NB4 (cell line): ENCODE data around the gene GNPDA2.
"Not testable (repeated sequence)": the region's sequence is repeated elsewhere in the genome, so short reads cannot be mapped to it uniquely, and the experiment has no call there.

Experiments
- DNase-seq: peaks from one replicate; pipeline ENCODE4 v3.0.0; 2010; ENCODE audit warnings: low read depth
- H3K4me3 ChIP-seq: one replicate; pipeline ENCODE4 v1.5.1; 2011; ENCODE audit warnings: mild to moderate bottlenecking, low read depth, low read length, moderate library complexity
- MYC ChIP-seq: IDR thresholded peaks from 2 replicates; pipeline ENCODE4 v1.6.1; 2011; ENCODE audit warnings: low read depth, low read length
- POLR2A ChIP-seq: IDR thresholded peaks from 2 replicates; pipeline ENCODE4 v1.6.1; 2011; ENCODE audit warnings: mild to moderate bottlenecking; ENCODE audit not compliant: insufficient read length; ENCODE audit errors: extremely low read depth
- TF ChIP-seq, protein P1 (sequence below): IDR thresholded peaks from one replicate; pipeline ENCODE4 v1.5.1; 2012; ENCODE audit warnings: low read depth, low read length
- TF ChIP-seq, protein P2 (sequence below): IDR thresholded peaks from 2 replicates; pipeline ENCODE4 v1.6.1; 2011; ENCODE audit warnings: low read depth, low read length

The GNPDA2 gene

GRCh38 chr4:44760142-44760898 is 34.0 kb upstream of the GNPDA2 start:
- TF ChIP-seq POLR2A = no peak
- TF ChIP-seq, protein P1, sequence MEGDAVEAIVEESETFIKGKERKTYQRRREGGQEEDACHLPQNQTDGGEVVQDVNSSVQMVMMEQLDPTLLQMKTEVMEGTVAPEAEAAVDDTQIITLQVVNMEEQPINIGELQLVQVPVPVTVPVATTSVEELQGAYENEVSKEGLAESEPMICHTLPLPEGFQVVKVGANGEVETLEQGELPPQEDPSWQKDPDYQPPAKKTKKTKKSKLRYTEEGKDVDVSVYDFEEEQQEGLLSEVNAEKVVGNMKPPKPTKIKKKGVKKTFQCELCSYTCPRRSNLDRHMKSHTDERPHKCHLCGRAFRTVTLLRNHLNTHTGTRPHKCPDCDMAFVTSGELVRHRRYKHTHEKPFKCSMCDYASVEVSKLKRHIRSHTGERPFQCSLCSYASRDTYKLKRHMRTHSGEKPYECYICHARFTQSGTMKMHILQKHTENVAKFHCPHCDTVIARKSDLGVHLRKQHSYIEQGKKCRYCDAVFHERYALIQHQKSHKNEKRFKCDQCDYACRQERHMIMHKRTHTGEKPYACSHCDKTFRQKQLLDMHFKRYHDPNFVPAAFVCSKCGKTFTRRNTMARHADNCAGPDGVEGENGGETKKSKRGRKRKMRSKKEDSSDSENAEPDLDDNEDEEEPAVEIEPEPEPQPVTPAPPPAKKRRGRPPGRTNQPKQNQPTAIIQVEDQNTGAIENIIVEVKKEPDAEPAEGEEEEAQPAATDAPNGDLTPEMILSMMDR = peak; percentile 27
- H3K4me3 ChIP-seq = no peak overlapping the region
- peak; percentile 58 for DNase-seq

- DNase-seq = no peak
- TF ChIP-seq, protein P2, sequence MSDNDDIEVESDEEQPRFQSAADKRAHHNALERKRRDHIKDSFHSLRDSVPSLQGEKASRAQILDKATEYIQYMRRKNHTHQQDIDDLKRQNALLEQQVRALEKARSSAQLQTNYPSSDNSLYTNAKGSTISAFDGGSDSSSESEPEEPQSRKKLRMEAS = no peak
- TF ChIP-seq POLR2A (no peak), MYC (no peak)
- TF ChIP-seq, protein P1 = no peak
- no peak overlapping the region for H3K4me3 ChIP-seq
Measured at GRCh38 chr4:44756559-44756958, 30.2 kb upstream of the GNPDA2 start.

GRCh38 chr4:44740201-44740600 is 13.8 kb upstream of the GNPDA2 start:
- TF ChIP-seq POLR2A (no peak), MYC (no peak)
- TF ChIP-seq, protein P1 = no peak
- TF ChIP-seq, protein P2 = no peak
- H3K4me3 ChIP-seq = no peak overlapping the region
- no peak for DNase-seq

DNA sequence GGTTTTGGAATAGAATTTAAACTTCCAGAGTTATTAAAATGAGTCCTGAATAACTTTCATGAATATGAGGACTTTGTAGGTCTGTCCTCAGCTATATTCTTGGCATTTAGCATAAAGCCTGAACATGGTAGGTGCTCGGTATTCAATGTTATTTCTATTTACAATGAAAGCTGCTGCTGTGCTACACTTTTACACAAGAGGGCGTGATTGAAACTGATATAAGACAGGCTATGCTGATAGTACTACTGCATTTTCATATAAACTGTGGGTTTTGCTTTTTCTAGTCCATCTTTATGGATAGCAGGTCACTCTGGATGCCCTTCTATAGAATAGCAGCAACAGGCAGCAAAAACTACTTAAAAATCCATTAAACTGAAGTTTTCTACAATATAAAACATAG is 12.3 kb upstream of the GNPDA2 start:
- H3K4me3 ChIP-seq = no peak overlapping the region
- no peak for DNase-seq
- TF ChIP-seq POLR2A = no peak

GRCh38 chr4:44736900-44737299 is 10.5 kb upstream of the GNPDA2 start:
- TF ChIP-seq POLR2A = no peak
- no peak for TF ChIP-seq MYC
- TF ChIP-seq, protein P2 = no peak
- TF ChIP-seq, protein P1 = no peak
- no peak overlapping the region for H3K4me3 ChIP-seq
- no peak for DNase-seq

- not testable (repeated sequence) for DNase-seq, H3K4me3 ChIP-seq
Measured at GRCh38 chr4:44728694-44729093, 2.3 kb upstream of the GNPDA2 start.

DNA sequence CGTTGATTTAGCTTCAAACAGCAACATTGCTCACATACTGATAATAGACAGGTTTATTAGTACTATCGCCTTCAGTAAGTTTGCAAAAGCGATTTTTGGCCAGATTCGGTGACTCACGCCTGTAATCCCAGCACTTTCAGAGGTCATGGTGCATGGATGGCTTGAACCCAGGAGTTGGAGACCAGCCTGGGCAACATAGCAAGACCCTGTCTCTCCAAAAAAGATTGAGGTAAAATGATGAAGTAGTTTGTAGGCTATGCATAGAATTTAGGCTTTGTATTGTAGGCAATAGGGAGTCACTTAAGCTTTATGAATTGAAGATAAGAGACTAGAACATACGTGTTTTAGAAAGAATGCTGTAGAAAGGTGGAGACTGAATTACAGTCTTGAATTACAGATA is 1.1 kb upstream of the GNPDA2 start:
- no peak for DNase-seq
- TF ChIP-seq, protein P2 = no peak
- TF ChIP-seq MYC (no peak), POLR2A (no peak)
- TF ChIP-seq, protein P1 = no peak
- no peak overlapping the region for H3K4me3 ChIP-seq
